Esophagus mucosa (tissue), 1 donor: ENCODE measurements around the gene FBXO31. TPM values are rescaled to one million over a fixed set of nuclear protein-coding genes. Genes with fewer than 3 reads are reported as not detected.
"Not testable (repeated sequence)": the region's sequence is repeated elsewhere in the genome, so short reads cannot be mapped to it uniquely, and the experiment has no call there.

ENCODE experiments used
- ATAC-seq: fragments of 200-7000 bp; cut with Tn5 transposase; one replicate; pipeline ENCODE4 v1.9.1; 2020
- total RNA-seq: library from RNA; stranded (reverse); gene quantifications from one replicate; pipeline ENCODE4 v1.2.4, GENCODE V29; 2023
- donor health status: DM: yes; HTN: yes; CAD: no.

The FBXO31 gene
- total RNA-seq, 1 donor from 2014 or later, result 16.9 TPM

- ATAC-seq, result no peak
Measured at GRCh38 chr16:87410968-87411367, 27.4 kb upstream of the FBXO31 start.

GRCh38 chr16:87410530-87410929 lies 27.0 kb upstream of the FBXO31 start:
- ATAC-seq, result no peak

- no peak for ATAC-seq
Measured at GRCh38 chr16:87409781-87410180, 26.2 kb upstream of the FBXO31 start.

- ATAC-seq, result no peak
Measured at GRCh38 chr16:87409153-87409552, 25.6 kb upstream of the FBXO31 start.

GRCh38 chr16:87407511-87408112 lies 24.0 kb upstream of the FBXO31 start:
- peak; percentile 50 for ATAC-seq

GRCh38 chr16:87406495-87407088 lies 23.0 kb upstream of the FBXO31 start:
- no peak for ATAC-seq

GRCh38 chr16:87404764-87405625 lies 21.4 kb upstream of the FBXO31 start:
- no peak for ATAC-seq

- ATAC-seq, result no peak
Measured at GRCh38 chr16:87395181-87395842, 11.7 kb upstream of the FBXO31 start.

GRCh38 chr16:87393680-87394055 lies 10.1 kb upstream of the FBXO31 start:
- no peak for ATAC-seq

- ATAC-seq, result no peak
Measured at GRCh38 chr16:87392821-87393679, 9.5 kb upstream of the FBXO31 start.

GRCh38 chr16:87391950-87392820 lies 8.6 kb upstream of the FBXO31 start, which contains the start of gene MAP1LC3B:
MAP1LC3B (plus strand) TSS chr16:87392336; CDS start chr16:87392428, 92 bp downstream.
- ATAC-seq, result peak; percentile 89

GRCh38 chr16:87391324-87391949 lies 7.9 kb upstream of the FBXO31 start:
- no peak for ATAC-seq

- no peak for ATAC-seq
Measured at GRCh38 chr16:87390641-87391323, 7.2 kb upstream of the FBXO31 start.

GRCh38 chr16:87389914-87390313 lies 6.3 kb upstream of the FBXO31 start:
- not testable (repeated sequence) for ATAC-seq

- no peak for ATAC-seq
Measured at GRCh38 chr16:87389245-87389644, 5.7 kb upstream of the FBXO31 start.

GRCh38 chr16:87388818-87389134 lies 5.2 kb upstream of the FBXO31 start:
- no peak for ATAC-seq

- ATAC-seq, result peak; percentile 75
Measured at GRCh38 chr16:87387942-87388817, 4.6 kb upstream of the FBXO31 start.

GRCh38 chr16:87384875-87385167 lies 1.2 kb upstream of the FBXO31 start:
- not testable (repeated sequence) for ATAC-seq

- ATAC-seq, result peak; percentile 9
Measured at GRCh38 chr16:87384162-87384874, 742 bp upstream of the FBXO31 start.
